Measurements from ENCODE around the gene COBL.

DNA sequence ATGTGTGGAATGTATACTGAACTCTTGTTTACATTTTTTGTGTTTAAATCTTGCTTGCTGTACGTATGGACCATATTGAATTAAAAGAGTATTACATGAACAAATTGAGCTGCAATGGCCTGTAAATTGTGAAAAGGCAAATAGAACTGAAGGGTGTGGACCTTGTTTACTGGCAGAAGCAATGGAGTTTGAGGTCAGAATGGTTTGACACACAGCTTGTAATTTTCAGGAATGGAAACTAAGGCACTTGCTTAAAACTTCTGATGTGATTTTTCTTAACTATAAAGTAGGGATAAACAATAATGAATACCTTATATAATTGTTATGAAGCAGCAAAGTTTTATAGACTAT is 33.9 kb upstream of the COBL start:
- TF ChIP-seq, protein P1, sequence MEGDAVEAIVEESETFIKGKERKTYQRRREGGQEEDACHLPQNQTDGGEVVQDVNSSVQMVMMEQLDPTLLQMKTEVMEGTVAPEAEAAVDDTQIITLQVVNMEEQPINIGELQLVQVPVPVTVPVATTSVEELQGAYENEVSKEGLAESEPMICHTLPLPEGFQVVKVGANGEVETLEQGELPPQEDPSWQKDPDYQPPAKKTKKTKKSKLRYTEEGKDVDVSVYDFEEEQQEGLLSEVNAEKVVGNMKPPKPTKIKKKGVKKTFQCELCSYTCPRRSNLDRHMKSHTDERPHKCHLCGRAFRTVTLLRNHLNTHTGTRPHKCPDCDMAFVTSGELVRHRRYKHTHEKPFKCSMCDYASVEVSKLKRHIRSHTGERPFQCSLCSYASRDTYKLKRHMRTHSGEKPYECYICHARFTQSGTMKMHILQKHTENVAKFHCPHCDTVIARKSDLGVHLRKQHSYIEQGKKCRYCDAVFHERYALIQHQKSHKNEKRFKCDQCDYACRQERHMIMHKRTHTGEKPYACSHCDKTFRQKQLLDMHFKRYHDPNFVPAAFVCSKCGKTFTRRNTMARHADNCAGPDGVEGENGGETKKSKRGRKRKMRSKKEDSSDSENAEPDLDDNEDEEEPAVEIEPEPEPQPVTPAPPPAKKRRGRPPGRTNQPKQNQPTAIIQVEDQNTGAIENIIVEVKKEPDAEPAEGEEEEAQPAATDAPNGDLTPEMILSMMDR (IDR thresholded peaks at IDR 0.05), result no peak
- TF ChIP-seq POLR2A (IDR thresholded peaks at IDR 0.05), result no peak
